ENCODE measurements around the gene CRIP1.

CRIP1 gene

DNA sequence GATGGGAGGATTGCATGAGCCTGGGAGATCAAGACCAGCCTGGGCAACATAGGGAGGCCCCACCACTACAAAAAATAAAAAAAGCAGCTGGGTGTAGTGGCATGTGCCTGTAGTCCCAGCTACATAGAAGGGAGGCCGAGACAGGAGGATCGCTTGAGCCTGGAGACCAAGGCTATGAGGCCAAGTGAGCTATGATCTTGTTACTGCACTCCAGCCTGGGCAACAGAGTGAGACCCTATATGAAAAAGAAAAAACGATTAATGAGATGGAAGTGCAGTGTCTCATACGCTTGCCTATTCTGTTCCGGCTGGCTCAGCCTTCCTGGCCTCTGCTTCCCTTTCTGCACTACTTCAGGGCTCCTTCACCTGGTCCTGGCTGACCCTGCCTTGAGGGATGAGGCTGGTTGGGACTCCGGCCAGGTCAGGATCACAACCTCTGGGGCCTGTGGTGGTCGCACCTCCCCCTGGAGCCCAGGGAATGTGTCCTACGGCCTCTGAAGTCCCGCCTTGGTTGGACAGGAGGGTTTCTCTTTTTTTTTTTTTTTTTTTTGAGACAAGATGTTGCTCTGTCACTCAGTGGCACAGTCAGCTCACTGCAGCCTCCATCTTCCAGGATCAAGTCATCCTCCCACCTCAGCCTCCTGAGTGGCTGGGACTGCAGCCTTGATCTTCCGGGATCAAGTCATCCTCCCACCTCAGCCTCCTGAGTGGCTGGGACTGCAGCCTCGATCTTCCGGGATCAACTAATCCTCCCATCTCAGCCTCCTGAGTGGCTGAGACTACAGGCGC, 15.0 kb downstream of the CRIP1 start:
- FAIRE-seq (no peak), DNase-seq (ENCODE audit: extremely low spot score, insufficient read length, low read depth) (no peak)

GRCh38 chr14:105502446-105503295, 16.0 kb downstream of the CRIP1 start:
- DNase-seq (ENCODE audit: extremely low spot score, insufficient read length, low read depth) (no peak), FAIRE-seq (no peak)

DNA sequence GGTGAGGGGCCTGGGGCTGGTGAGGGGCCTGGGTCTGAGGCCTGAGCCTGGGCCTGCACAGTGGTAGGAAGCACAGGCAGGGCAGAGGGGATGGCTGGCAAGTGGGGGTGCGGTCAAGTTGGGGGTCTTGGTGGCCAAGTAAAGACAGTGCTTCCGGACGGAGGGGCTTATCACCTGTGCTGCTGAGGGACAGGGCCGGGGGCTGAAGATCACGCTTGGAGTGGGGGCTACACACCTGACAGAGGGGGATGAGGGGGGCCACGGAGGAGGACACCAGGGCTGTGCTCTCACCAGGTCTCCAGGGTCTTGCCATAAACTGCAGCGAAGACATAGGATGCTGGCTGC, 16.6 kb downstream of the CRIP1 start:
- no peak for DNase-seq (ENCODE audit: extremely low spot score, insufficient read length, low read depth)
- FAIRE-seq: no peak

DNA sequence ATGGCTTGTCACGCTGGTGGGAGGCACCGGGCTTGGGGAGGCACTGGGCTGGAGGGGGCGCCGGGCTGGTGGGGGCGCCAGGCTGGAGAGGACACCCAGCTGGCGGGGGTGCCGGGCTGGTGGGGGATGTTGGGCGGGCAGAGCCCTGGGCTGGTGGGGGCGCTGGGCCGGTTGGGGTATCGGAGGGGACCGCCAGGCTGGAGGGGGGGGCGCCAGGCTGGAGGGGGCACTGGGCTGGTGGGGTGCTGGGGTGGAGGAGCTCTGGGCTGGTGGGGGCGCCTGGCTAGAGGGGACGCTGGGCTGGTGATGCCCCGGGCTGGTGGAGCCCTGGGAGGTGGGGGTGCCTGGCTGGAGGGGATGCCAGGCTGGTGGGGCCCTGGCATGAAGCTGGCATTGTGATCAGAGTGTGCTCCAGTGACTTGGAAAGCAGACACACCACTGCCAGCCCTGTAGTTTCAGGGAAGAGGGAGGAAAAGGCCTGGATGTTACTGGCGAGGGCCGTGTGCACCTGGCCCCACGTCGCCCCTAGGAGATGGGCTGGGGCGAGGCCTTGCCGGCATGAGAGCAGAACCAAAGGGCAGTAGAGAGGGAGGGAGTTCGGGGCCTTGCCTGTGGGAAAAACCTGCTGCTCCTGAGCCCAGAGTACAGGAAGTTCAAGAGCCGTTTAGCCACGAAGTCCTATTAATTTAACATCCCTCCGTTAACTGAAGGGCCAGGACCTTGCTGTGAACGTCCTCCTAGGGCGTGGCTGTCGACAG, 17.4 kb downstream of the CRIP1 start:
- FAIRE-seq (no peak), DNase-seq (ENCODE audit: extremely low spot score, insufficient read length, low read depth) (no peak)

GRCh38 chr14:105505101-105505500, 18.4 kb downstream of the CRIP1 start:
- no peak for DNase-seq (ENCODE audit: extremely low spot score, insufficient read length, low read depth)
- FAIRE-seq: no peak

GRCh38 chr14:105507247-105507646, 20.6 kb downstream of the CRIP1 start:
- DNase-seq (ENCODE audit: extremely low spot score, insufficient read length, low read depth): no peak

GRCh38 chr14:105508069-105508468, 21.4 kb downstream of the CRIP1 start:
- FAIRE-seq: no peak
- no peak for DNase-seq (ENCODE audit: extremely low spot score, insufficient read length, low read depth)

More at GRCh38 chr14:105507247-105507646, 20.6 kb downstream of the CRIP1 start:
- FAIRE-seq: no peak

DNA sequence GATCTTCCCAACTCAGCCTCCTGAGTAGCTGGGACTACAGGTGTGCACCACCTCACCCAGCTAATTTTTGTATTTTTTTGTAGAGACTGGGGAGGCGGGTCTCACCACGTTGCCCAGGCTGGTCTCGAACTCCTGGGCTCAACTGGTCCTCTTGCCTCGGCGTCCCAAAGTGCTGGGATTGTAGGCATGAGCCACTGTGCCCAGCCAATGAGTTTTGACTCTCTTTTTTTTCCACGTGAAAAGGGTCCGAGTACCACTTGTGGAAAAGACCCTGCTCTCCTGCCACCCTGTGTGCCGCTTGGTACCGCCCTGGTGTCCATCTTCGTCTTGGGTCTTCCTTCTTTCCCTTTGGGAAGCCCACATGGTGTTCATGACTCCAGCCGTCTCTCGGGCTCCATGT, 21.9 kb downstream of the CRIP1 start:
- no peak for FAIRE-seq
- no peak for DNase-seq (ENCODE audit: extremely low spot score, insufficient read length, low read depth)

GRCh38 chr14:105517096-105517495, 30.4 kb downstream of the CRIP1 start:
- DNase-seq (ENCODE audit: extremely low spot score, insufficient read length, low read depth) (no peak), FAIRE-seq (no peak)

DNA sequence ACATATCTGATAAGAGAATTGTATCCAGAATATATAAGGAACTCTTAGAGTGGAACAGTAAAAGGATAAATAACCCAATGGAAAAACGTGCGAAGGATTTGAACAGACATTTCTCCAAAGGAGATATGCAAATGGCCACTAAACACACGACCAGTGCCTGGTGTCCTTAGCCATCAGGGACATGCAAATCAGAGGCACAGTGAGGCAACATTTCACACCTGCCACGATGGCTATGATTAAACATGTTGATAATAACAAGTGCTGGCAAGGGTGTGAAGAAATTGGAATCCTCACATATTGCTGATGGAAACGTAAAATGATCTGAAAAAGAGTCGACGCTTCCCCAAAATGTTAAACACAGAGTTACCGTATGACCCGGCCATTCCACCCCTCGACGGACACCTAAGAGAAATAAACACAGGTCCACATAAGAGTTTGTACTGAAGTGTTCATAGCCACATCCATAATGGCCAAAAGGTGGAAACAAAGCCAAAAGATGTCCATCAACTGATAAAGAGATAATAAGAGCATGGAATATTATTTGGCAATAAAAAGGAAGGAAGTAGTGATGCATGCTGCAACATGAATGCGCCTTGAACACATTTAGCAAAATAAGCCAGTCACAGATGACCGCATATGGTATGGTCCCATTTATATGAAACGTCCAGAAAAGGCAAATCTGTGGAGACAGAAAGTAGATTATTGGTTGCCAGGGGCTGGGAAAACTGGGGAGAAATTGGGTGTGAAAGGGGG, 33.4 kb downstream of the CRIP1 start:
- no peak for FAIRE-seq
- DNase-seq (ENCODE audit: extremely low spot score, insufficient read length, low read depth): no peak

GRCh38 chr14:105525326-105525725, 38.6 kb downstream of the CRIP1 start:
- FAIRE-seq (no peak), DNase-seq (ENCODE audit: extremely low spot score, insufficient read length, low read depth) (no peak)

GRCh38 chr14:105525861-105526775, 39.4 kb downstream of the CRIP1 start, which contains the start of gene TMEM121:
TSS of gene TMEM121 (plus strand) at chr14:105526583. CDS start at chr14:105528835, 2,252 bp downstream.
- DNase-seq (ENCODE audit: extremely low spot score, insufficient read length, low read depth): no peak
- no peak for FAIRE-seq

DNA sequence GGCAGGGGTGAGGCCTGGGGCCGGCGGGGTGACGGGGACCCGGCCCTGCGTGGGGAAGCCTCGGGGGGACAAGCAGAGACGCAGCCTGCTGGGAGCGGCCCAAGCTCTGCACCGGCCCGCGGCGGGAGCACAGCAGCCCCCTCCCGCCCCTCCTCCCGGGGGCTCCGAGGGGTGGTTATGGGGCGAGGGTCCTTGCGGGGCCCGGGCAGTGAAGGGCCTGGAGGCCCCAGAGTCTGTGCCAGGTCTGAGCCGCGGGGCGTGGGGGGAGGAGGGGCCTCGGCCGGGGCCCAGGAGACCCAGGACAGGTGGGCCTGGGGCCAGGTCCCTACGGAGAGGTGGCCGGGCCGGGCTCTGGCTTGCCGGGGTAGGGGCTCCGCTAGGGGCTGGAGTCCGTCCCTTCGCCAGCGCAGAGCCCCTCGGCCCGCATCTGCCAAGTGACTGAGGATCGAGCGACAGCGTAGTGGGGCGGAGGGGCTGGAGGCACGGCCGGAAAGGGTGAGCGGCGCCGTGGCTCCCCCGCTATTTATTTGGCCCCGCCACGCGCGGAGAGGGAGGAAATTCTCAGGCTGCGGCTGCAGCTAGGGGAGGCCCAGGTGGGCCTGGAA, 40.2 kb downstream of the CRIP1 start:
- FAIRE-seq: no peak

GRCh38 chr14:105527381-105527825, 40.7 kb downstream of the CRIP1 start:
- FAIRE-seq: no peak

More for the DNA sequence above, 40.2 kb downstream of the CRIP1 start:
- no peak for DNase-seq (ENCODE audit: extremely low spot score, insufficient read length, low read depth)

GRCh38 chr14:105527826-105528585, 41.3 kb downstream of the CRIP1 start:
- DNase-seq (ENCODE audit: extremely low spot score, insufficient read length, low read depth): peak; percentile 85
- FAIRE-seq: peak; percentile 36

More at GRCh38 chr14:105527381-105527825, 40.7 kb downstream of the CRIP1 start:
- no peak for DNase-seq (ENCODE audit: extremely low spot score, insufficient read length, low read depth)

DNA sequence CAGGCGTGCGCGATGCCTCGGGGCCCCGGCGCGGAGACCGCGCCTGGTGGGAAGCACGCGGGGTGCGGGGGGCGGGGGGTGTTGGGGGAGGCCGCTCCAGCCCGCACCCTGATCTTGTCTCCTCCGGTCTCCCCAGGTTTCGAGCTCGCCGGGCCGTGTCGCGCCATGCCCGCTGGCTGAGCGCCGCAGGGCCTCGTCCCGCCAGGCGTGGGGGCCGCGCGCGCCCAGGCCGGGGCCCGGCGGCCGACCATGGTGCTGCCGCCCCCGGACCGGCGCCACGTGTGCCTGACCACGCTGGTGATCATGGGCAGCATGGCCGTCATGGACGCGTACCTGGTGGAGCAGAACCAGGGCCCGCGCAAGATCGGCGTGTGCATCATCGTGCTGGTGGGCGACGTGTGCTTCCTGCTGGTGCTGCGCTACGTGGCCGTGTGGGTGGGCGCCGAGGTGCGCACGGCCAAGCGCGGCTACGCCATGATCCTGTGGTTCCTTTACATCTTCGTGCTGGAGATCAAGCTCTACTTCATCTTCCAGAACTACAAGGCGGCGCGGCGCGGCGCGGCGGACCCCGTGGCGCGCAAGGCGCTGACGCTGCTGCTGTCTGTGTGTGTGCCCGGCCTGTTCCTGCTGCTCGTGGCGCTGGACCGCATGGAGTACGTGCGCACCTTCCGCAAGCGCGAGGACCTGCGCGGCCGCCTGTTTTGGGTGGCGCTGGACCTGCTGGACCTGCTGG, 42.1 kb downstream of the CRIP1 start:
- FAIRE-seq (no peak), DNase-seq (ENCODE audit: extremely low spot score, insufficient read length, low read depth) (no peak)

DNA sequence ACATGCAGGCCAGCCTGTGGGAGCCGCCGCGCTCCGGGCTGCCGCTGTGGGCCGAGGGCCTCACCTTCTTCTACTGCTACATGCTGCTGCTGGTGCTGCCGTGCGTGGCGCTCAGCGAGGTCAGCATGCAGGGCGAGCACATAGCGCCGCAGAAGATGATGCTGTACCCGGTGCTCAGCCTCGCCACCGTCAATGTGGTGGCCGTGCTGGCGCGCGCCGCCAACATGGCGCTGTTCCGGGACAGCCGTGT, 42.6 kb downstream of the CRIP1 start:
- FAIRE-seq: no peak

More for the DNA sequence above, 42.6 kb downstream of the CRIP1 start:
- DNase-seq (ENCODE audit: extremely low spot score, insufficient read length, low read depth): no peak

Measured in GM18507 (cell line).